Suprapubic skin (tissue), 4 donors: ENCODE measurements around the gene TSHZ2.

Experiments
- CTCF ChIP-seq, 2 donors: fragments of 200-600 bp in 1 of 2; fragments of 450-650 bp in 1 of 2; sonication (generic) in 1 of 2; IDR thresholded peaks; one replicate each; pipeline ENCODE4 v1.5.1; 2016 to 2019; ENCODE audit warnings: antibody characterized with exemption in 2 of 2, mild to moderate bottlenecking in 1 of 2, moderate library complexity in 1 of 2
- POLR2A ChIP-seq, 2 donors: fragments of 450-650 bp; IDR thresholded peaks; one replicate each; pipeline ENCODE4 v1.6.1; 2017; ENCODE audit warnings: antibody characterized with exemption in 2 of 2, mild to moderate bottlenecking in 2 of 2, moderate library complexity in 2 of 2
- POLR2AphosphoS5 ChIP-seq, 3 donors: sonication (generic); formaldehyde crosslinking; IDR thresholded peaks; one replicate each; pipeline ENCODE4 v1.6.1; 2017; ENCODE audit warnings: antibody characterized with exemption in 3 of 3

- TF ChIP-seq CTCF (IDR thresholded peaks at IDR 0.05), result no peak
- no peak for TF ChIP-seq POLR2AphosphoS5 (IDR thresholded peaks at IDR 0.05)
- TF ChIP-seq POLR2A (IDR thresholded peaks at IDR 0.05), result no peak
Observed at GRCh38 chr20:53183181-53183580, 211.0 kb downstream of the TSHZ2 start.
